HUES6 (cell line): Measurements from ENCODE around the gene CEACAM16.

Experiments used
- H3K27ac ChIP-seq: 2 replicates; pipeline ENCODE4 v1.7.0; 2013; ENCODE audit warnings: low read depth, mild to moderate bottlenecking, low read length, inconsistent platforms
- H3K27me3 ChIP-seq: 2 replicates; pipeline ENCODE4 v1.6.1; 2013; ENCODE audit warnings: low read length; ENCODE audit not compliant: control insufficient read depth, insufficient read depth
- H3K36me3 ChIP-seq: 2 replicates; pipeline ENCODE4 v1.6.1; 2013; ENCODE audit warnings: low read length; ENCODE audit not compliant: control insufficient read depth, insufficient read depth
- H3K4me1 ChIP-seq: 2 replicates; pipeline ENCODE4 v1.6.1; 2013; ENCODE audit warnings: low read length; ENCODE audit not compliant: control insufficient read depth, insufficient read depth
- H3K4me3 ChIP-seq: 2 replicates; pipeline ENCODE4 v1.5.1; 2013; ENCODE audit warnings: low read depth, low read length
- H3K9ac ChIP-seq: one replicate; pipeline ENCODE4 v1.6.1; 2013; ENCODE audit warnings: mild to moderate bottlenecking, low read length
- H3K9me3 ChIP-seq: 2 replicates; pipeline ENCODE4 v1.6.1; 2013; ENCODE audit warnings: low read depth, low read length; ENCODE audit not compliant: control insufficient read depth, insufficient read depth

The CEACAM16 gene

DNA sequence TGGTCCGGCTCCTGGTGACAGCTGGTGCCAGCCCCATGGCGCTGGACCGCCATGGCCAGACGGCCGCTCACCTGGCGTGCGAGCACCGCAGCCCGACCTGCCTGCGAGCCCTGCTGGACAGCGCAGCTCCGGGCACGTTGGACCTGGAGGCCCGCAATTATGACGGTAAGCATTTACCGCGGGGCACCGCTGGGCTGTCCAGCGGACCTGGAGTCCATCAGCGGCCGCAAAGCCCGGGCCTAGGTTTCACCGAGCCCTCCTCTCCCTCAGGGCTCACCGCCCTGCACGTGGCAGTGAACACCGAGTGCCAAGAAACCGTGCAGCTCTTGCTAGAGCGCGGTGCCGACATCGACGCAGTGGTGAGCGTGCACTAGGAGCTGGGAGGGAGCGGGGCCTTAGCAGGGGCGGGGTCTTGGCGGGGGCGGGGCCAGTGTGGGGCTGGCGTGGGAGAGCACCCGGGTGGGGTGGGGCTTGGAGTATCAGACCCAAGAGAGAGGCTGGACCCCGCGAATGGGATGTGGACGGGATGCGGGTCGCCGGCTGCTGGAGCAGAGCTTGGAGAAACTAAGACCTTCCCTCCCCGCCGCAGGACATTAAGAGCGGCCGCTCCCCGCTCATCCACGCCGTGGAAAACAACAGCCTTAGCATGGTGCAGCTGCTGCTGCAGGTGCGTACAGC lies 58.2 kb downstream of the CEACAM16 start:
- peak overlapping the region; percentile 63 for H3K9ac ChIP-seq
- no peaks in the 10 kb centered on the region for H3K36me3 ChIP-seq
- no peaks in the 10 kb centered on the region for H3K9me3 ChIP-seq
- H3K4me1 ChIP-seq = peaks cover 33% of the 10 kb centered on the region
- H3K4me3 ChIP-seq = peak overlapping the region; percentile 67
- H3K27ac ChIP-seq = no peak overlapping the region
- H3K27me3 ChIP-seq = peaks cover 51% of the 10 kb centered on the region

DNA sequence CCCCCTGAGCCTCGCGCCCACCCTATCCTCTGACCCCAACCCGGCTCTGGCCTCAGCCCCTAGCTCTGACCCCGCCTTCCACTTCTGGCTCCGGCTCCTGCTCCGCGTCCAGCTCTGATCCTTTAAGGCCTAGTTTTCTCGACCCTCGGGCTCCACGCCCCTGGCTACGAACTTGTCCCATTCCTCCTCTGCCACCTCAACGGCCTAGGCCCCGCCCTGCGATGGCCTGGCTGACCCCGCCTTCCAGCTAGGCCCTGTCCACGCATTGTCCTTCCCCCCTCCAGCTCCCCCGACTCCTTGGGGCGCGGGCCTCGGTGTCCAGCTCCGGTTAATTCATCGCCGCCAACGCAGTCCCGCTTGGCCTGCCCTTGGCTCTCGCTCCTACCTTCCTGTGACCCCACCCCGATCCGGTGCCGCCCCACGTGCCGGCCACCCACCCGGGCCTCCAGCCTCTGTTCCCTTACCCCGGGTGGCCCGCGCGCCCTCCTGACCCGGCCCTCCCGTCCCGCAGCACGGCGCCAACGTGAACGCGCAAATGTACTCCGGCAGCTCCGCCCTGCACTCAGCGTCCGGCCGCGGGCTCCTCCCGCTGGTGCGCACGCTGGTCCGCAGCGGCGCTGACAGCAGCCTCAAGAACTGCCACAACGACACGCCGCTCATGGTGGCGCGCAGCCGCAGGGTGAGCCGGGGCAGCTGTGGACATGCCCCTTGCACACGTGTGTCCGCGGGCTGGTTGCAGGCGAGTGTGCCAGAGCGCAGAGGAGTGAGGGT lies 59.0 kb downstream of the CEACAM16 start:
- H3K4me1 ChIP-seq = peaks cover 29% of the 10 kb centered on the region
- no peaks in the 10 kb centered on the region for H3K36me3 ChIP-seq
- peak overlapping the region; percentile 67 for H3K4me3 ChIP-seq
- H3K9ac ChIP-seq = peak overlapping the region; percentile 63
- no peak overlapping the region for H3K27ac ChIP-seq
- no peaks in the 10 kb centered on the region for H3K9me3 ChIP-seq
- H3K27me3 ChIP-seq = peaks cover 44% of the 10 kb centered on the region

DNA sequence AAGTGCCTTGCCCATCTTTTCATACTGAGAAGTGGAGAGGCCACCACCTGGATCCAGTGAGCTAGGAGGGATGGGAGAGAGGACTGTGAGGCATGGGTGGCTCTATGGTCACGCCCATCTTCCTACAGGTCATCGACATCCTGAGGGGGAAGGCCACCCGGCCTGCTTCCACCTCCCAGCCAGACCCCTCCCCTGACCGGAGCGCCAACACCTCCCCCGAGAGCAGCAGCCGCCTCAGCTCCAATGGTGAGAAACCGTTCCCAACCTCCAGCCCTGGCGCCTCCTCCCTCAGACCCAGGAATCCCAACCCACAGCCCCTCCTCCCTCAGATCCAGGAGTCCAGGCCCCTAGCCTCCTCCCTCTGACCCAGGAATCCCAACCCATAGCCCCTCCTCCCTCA lies 59.6 kb downstream of the CEACAM16 start:
- Histone ChIP-seq H3K27ac (no peak overlapping the region), H3K27me3 (peaks cover 40% of the 10 kb centered on the region), H3K4me1 (peaks cover 26% of the 10 kb centered on the region)

DNA sequence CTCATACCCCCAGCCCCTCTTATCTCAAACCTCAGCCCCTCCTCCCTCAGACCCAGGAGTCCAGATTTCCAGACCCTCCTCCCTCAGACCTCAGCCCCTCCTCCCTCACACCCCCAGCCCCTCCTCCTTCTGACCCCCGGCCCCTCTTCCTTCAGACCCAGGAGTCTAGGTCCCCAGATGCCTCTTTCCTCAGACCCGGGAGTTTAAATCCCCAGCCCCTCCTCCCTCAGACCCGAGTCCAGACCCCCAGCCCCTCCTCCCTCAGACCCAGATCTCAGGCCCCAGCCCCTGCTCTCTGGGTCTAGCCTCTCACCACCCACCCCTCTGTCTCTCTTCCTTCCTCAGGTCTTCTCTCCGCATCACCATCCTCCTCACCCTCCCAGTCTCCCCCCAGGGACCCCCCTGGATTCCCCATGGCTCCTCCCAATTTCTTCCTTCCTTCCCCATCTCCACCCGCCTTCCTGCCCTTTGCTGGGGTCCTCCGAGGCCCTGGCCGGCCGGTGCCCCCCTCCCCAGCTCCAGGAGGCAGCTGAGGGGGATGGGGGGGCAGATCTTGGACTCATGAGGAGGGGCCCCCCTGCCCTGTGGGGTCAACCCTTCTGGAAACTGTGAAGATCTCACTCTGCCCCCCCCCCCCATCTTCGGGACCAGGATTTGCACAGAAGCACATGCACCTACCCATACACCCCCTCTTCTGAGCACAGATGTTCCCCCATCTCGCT lies 60.3 kb downstream of the CEACAM16 start:
- H3K9me3 ChIP-seq = no peaks in the 10 kb centered on the region
- H3K27me3 ChIP-seq = peaks cover 35% of the 10 kb centered on the region
- H3K9ac ChIP-seq = no peak overlapping the region
- no peaks in the 10 kb centered on the region for H3K36me3 ChIP-seq
- H3K4me3 ChIP-seq = no peak overlapping the region
- no peak overlapping the region for H3K27ac ChIP-seq
- H3K4me1 ChIP-seq = peaks cover 22% of the 10 kb centered on the region

More for the DNA sequence above, 59.6 kb downstream of the CEACAM16 start:
- peak overlapping the region; percentile 67 for H3K4me3 ChIP-seq
- H3K36me3 ChIP-seq = no peaks in the 10 kb centered on the region
- no peaks in the 10 kb centered on the region for H3K9me3 ChIP-seq
- H3K9ac ChIP-seq = peak overlapping the region; percentile 29
